ENCODE measurements around the gene ELMO1. TPM values are rescaled to one million over a fixed set of nuclear protein-coding genes. Genes with fewer than 3 reads are reported as not detected.

The ELMO1 gene
- total and polyA plus RNA-seq, 2 of the 13 experiments (the other 11 are each of a cell fraction or from before 2014, with no cell fraction given), result 0.11 to 0.17 TPM

GRCh38 chr7:37191797-37192196 is 256.9 kb downstream of the ELMO1 start (continued):
- TF ChIP-seq YEATS4 (CRISPR knock-in tag; IDR thresholded peaks at IDR 0.05; ENCODE audit: borderline replicate concordance) (no peak), ZBTB20 (CRISPR knock-in tag; IDR thresholded peaks at IDR 0.05; ENCODE audit: borderline replicate concordance, low read depth) (peak; percentile 33; the same call in 1 of the 2 replicates), ZFP82 (CRISPR knock-in tag; IDR thresholded peaks at IDR 0.05; ENCODE audit: borderline replicate concordance) (no peak), ZFP37 (CRISPR knock-in tag; IDR thresholded peaks at IDR 0.05; ENCODE audit: borderline replicate concordance) (no peak), MIXL1 (CRISPR knock-in tag; IDR thresholded peaks at IDR 0.05) (peak; percentile 68; the same call in 1 of the 2 replicates), CAMTA2 (CRISPR knock-in tag; IDR thresholded peaks at IDR 0.05; ENCODE audit: borderline replicate concordance) (no peak), PATZ1 (CRISPR knock-in tag; IDR thresholded peaks at IDR 0.05) (peak; percentile 33; the same call in 1 of the 2 replicates), PAWR (CRISPR knock-in tag; IDR thresholded peaks at IDR 0.05; ENCODE audit: borderline replicate concordance) (no peak), SMAD3 (CRISPR knock-in tag; IDR thresholded peaks at IDR 0.05) (0 out of 2 replicates have a peak, but pooled peaks have one; percentile 24), HNRNPL (IDR thresholded peaks at IDR 0.05; ENCODE audit: low read depth, low read length) (no peak), REST (IDR thresholded peaks at IDR 0.05; ENCODE audit: borderline replicate concordance in 1 of 2, low read depth in 1 of 2, low read length in 2 of 2) (no peak), IRF1 (CRISPR knock-in tag; IDR thresholded peaks at IDR 0.05; ENCODE audit: low read depth) (no peak), ZBTB1 (CRISPR knock-in tag; IDR thresholded peaks at IDR 0.05; ENCODE audit: borderline replicate concordance) (no peak), SKIL (CRISPR knock-in tag; IDR thresholded peaks at IDR 0.05; ENCODE audit: borderline replicate concordance) (peak; percentile 54; the same call in 1 of the 2 replicates), ZNF574 (CRISPR knock-in tag; IDR thresholded peaks at IDR 0.05) (peak; percentile 41; the same call in 1 of the 2 replicates), SMC3 (IDR thresholded peaks at IDR 0.05; ENCODE audit: low read length) (no peak), ZNF549 (CRISPR knock-in tag; IDR thresholded peaks at IDR 0.05) (no peak), ZNF17 (CRISPR knock-in tag; IDR thresholded peaks at IDR 0.05) (no peak)

Measured in HepG2 (cell line).